Measurements from ENCODE around the gene AZU1.

The AZU1 gene, protein sequence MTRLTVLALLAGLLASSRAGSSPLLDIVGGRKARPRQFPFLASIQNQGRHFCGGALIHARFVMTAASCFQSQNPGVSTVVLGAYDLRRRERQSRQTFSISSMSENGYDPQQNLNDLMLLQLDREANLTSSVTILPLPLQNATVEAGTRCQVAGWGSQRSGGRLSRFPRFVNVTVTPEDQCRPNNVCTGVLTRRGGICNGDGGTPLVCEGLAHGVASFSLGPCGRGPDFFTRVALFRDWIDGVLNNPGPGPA

GRCh38 chr19:827710-828321 lies at the start of gene AZU1:
Gene AZU1 (plus strand): TSS chr19:827837. CDS start chr19:827847, 10 bp downstream.
- H3K27me3 ChIP-seq (ENCODE audit: low read depth, low read length) = peaks cover 5% of the 10 kb centered on the region
- H3K36me3 ChIP-seq (ENCODE audit: control insufficient read depth in 1 of 2, insufficient read depth in 2 of 2, low read length in 2 of 2) = no peaks in the 10 kb centered on the region
- no peak within 1 kb of the TSS for H3K27ac ChIP-seq (ENCODE audit: low read length)
- H3K4me1 ChIP-seq (ENCODE audit: control insufficient read depth in 1 of 2, insufficient read depth in 2 of 2, low read length in 2 of 2) = no peaks in the 10 kb centered on the region
- no peaks in the 10 kb centered on the region for H3K9me3 ChIP-seq (ENCODE audit: control insufficient read depth in 1 of 2, low read length in 2 of 2)
- H3K4me3 ChIP-seq (ENCODE audit: low read depth in 1 of 2, low read length in 2 of 2) = no peak within 1 kb of the TSS

- H3K27me3 ChIP-seq (ENCODE audit: low read depth, low read length) = no peaks in the 10 kb centered on the region
- H3K9me3 ChIP-seq (ENCODE audit: control insufficient read depth in 1 of 2, low read length in 2 of 2) = no peaks in the 10 kb centered on the region
- H3K36me3 ChIP-seq (ENCODE audit: control insufficient read depth in 1 of 2, insufficient read depth in 2 of 2, low read length in 2 of 2) = no peaks in the 10 kb centered on the region
- H3K4me1 ChIP-seq (ENCODE audit: control insufficient read depth in 1 of 2, insufficient read depth in 2 of 2, low read length in 2 of 2) = no peaks in the 10 kb centered on the region
- H3K27ac ChIP-seq (ENCODE audit: low read length) = no peak overlapping the region
- no peak overlapping the region for H3K4me3 ChIP-seq (ENCODE audit: low read depth in 1 of 2, low read length in 2 of 2)
These were observed 48.6 kb upstream of the AZU1 start for GRCh38 chr19:778910-779653.

- Histone ChIP-seq H3K4me1 (ENCODE audit: control insufficient read depth in 1 of 2, insufficient read depth in 2 of 2, low read length in 2 of 2) (no peaks in the 10 kb centered on the region), H3K27ac (ENCODE audit: low read length) (no peak overlapping the region), H3K4me3 (ENCODE audit: low read depth in 1 of 2, low read length in 2 of 2) (no peak overlapping the region)
These were observed 46.7 kb upstream of the AZU1 start for GRCh38 chr19:780935-781334.

GRCh38 chr19:781800-782184 lies 45.8 kb upstream of the AZU1 start:
- Histone ChIP-seq H3K27ac (ENCODE audit: low read length) (no peak overlapping the region), H3K36me3 (ENCODE audit: control insufficient read depth in 1 of 2, insufficient read depth in 2 of 2, low read length in 2 of 2) (no peaks in the 10 kb centered on the region), H3K9me3 (ENCODE audit: control insufficient read depth in 1 of 2, low read length in 2 of 2) (no peaks in the 10 kb centered on the region), H3K4me1 (ENCODE audit: control insufficient read depth in 1 of 2, insufficient read depth in 2 of 2, low read length in 2 of 2) (no peaks in the 10 kb centered on the region), H3K27me3 (ENCODE audit: low read depth, low read length) (no peaks in the 10 kb centered on the region), H3K4me3 (ENCODE audit: low read depth in 1 of 2, low read length in 2 of 2) (no peak overlapping the region)

More at GRCh38 chr19:780935-781334, 46.7 kb upstream of the AZU1 start:
- no peaks in the 10 kb centered on the region for H3K9me3 ChIP-seq (ENCODE audit: control insufficient read depth in 1 of 2, low read length in 2 of 2)
- H3K27me3 ChIP-seq (ENCODE audit: low read depth, low read length) = no peaks in the 10 kb centered on the region
- H3K36me3 ChIP-seq (ENCODE audit: control insufficient read depth in 1 of 2, insufficient read depth in 2 of 2, low read length in 2 of 2) = no peaks in the 10 kb centered on the region

DNA sequence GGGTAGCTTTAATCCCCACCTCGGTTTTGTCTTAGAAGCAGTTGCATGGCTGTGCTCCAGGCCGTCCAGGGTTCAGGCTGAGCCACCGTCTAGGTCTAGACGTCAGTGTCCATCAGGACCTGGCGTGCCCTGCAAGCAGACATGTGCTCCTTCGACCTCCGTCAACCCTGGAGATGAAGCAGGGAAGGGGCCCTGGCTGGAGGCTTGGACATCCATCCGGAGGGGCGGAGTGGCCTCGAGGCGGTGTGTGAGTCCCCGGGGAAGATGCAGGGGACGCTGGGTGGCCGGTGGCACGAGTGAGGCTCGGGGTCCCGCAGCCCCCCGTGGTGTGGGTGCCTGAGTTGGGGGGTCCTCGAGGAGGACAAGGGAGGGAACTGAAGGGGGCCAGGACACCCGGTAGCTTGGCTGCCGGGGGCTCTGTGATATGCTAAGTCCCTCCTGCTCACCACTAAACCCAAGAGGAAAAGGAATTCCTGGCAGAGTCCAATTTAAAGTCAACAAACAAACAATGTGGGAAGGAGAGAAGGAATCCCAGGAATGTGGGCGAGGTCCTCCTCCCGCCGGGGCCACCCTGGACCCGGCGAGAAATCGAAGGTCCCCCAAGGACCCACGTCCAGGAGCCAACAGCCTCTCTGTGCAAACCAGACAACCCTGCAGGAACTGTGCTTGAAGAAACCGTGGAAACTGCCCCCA lies 45.3 kb upstream of the AZU1 start:
- Histone ChIP-seq H3K4me1 (ENCODE audit: control insufficient read depth in 1 of 2, insufficient read depth in 2 of 2, low read length in 2 of 2) (no peaks in the 10 kb centered on the region), H3K36me3 (ENCODE audit: control insufficient read depth in 1 of 2, insufficient read depth in 2 of 2, low read length in 2 of 2) (no peaks in the 10 kb centered on the region), H3K27me3 (ENCODE audit: low read depth, low read length) (no peaks in the 10 kb centered on the region), H3K9me3 (ENCODE audit: control insufficient read depth in 1 of 2, low read length in 2 of 2) (no peaks in the 10 kb centered on the region), H3K27ac (ENCODE audit: low read length) (no peak overlapping the region), H3K4me3 (ENCODE audit: low read depth in 1 of 2, low read length in 2 of 2) (no peak overlapping the region)

GRCh38 chr19:782878-783668 lies 44.6 kb upstream of the AZU1 start:
- Histone ChIP-seq H3K9me3 (ENCODE audit: control insufficient read depth in 1 of 2, low read length in 2 of 2) (no peaks in the 10 kb centered on the region), H3K27ac (ENCODE audit: low read length) (no peak overlapping the region), H3K4me1 (ENCODE audit: control insufficient read depth in 1 of 2, insufficient read depth in 2 of 2, low read length in 2 of 2) (no peaks in the 10 kb centered on the region), H3K4me3 (ENCODE audit: low read depth in 1 of 2, low read length in 2 of 2) (no peak overlapping the region), H3K27me3 (ENCODE audit: low read depth, low read length) (no peaks in the 10 kb centered on the region), H3K36me3 (ENCODE audit: control insufficient read depth in 1 of 2, insufficient read depth in 2 of 2, low read length in 2 of 2) (no peaks in the 10 kb centered on the region)

- no peak overlapping the region for H3K27ac ChIP-seq (ENCODE audit: low read length)
These were observed 43.1 kb upstream of the AZU1 start for GRCh38 chr19:784541-784940.

GRCh38 chr19:787536-787935 lies 40.1 kb upstream of the AZU1 start:
- no peak overlapping the region for H3K4me3 ChIP-seq (ENCODE audit: low read depth in 1 of 2, low read length in 2 of 2)
- no peaks in the 10 kb centered on the region for H3K9me3 ChIP-seq (ENCODE audit: control insufficient read depth in 1 of 2, low read length in 2 of 2)
- no peak overlapping the region for H3K27ac ChIP-seq (ENCODE audit: low read length)
- no peaks in the 10 kb centered on the region for H3K36me3 ChIP-seq (ENCODE audit: control insufficient read depth in 1 of 2, insufficient read depth in 2 of 2, low read length in 2 of 2)
- H3K27me3 ChIP-seq (ENCODE audit: low read depth, low read length) = no peaks in the 10 kb centered on the region
- H3K4me1 ChIP-seq (ENCODE audit: control insufficient read depth in 1 of 2, insufficient read depth in 2 of 2, low read length in 2 of 2) = peaks cover 0 to 13% of the 10 kb centered on the region in 2 donors

More at GRCh38 chr19:784541-784940, 43.1 kb upstream of the AZU1 start:
- H3K36me3 ChIP-seq (ENCODE audit: control insufficient read depth in 1 of 2, insufficient read depth in 2 of 2, low read length in 2 of 2) = no peaks in the 10 kb centered on the region
- no peak overlapping the region for H3K4me3 ChIP-seq (ENCODE audit: low read depth in 1 of 2, low read length in 2 of 2)
- H3K4me1 ChIP-seq (ENCODE audit: control insufficient read depth in 1 of 2, insufficient read depth in 2 of 2, low read length in 2 of 2) = peaks cover 0 to 10% of the 10 kb centered on the region in 2 donors
- H3K9me3 ChIP-seq (ENCODE audit: control insufficient read depth in 1 of 2, low read length in 2 of 2) = no peaks in the 10 kb centered on the region
- no peaks in the 10 kb centered on the region for H3K27me3 ChIP-seq (ENCODE audit: low read depth, low read length)

GRCh38 chr19:788686-788982 lies 39.0 kb upstream of the AZU1 start:
- Histone ChIP-seq H3K4me1 (ENCODE audit: control insufficient read depth in 1 of 2, insufficient read depth in 2 of 2, low read length in 2 of 2) (peaks cover 0 to 13% of the 10 kb centered on the region in 2 donors), H3K27me3 (ENCODE audit: low read depth, low read length) (no peaks in the 10 kb centered on the region), H3K4me3 (ENCODE audit: low read depth in 1 of 2, low read length in 2 of 2) (no peak overlapping the region), H3K9me3 (ENCODE audit: control insufficient read depth in 1 of 2, low read length in 2 of 2) (no peaks in the 10 kb centered on the region), H3K27ac (ENCODE audit: low read length) (no peak overlapping the region), H3K36me3 (ENCODE audit: control insufficient read depth in 1 of 2, insufficient read depth in 2 of 2, low read length in 2 of 2) (no peaks in the 10 kb centered on the region)

DNA sequence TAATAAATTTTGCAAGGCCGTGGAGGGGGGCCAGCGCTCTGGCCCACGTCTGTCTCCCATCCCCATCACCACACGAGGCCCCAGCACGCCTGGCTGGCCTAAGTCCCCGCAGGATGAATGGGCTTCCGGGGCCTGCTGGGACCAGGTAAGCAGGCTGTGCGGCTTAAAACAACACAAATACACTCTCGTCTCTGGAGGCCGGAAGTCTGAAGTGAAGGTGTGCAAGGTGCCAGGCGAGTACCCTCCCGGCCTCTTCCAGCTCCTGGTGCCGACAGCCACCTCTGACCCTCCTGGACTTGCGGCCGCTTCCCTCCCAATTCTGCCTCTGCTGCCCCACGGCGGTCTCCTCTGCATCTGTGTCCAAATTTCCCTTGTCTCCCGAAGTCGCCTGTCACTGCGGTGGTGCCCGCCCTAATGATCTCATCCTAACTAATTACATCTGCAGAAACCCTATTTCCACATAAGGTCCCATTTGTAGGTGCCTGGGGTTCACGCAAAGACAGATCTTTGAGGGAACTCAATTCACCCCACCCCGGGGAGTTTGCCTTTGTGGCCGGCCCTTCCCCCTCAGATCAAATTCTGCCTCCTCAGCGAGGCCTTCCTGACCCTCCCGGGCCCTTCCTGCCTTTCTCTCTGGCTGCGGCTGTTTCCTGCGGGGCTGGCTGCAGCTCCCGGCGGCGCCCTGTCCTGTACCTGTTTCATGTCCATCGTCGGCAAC lies 38.5 kb upstream of the AZU1 start:
- Histone ChIP-seq H3K27ac (ENCODE audit: low read length) (no peak overlapping the region), H3K4me1 (ENCODE audit: control insufficient read depth in 1 of 2, insufficient read depth in 2 of 2, low read length in 2 of 2) (peaks cover 0 to 13% of the 10 kb centered on the region in 2 donors), H3K4me3 (ENCODE audit: low read depth in 1 of 2, low read length in 2 of 2) (no peak overlapping the region), H3K27me3 (ENCODE audit: low read depth, low read length) (no peaks in the 10 kb centered on the region), H3K9me3 (ENCODE audit: control insufficient read depth in 1 of 2, low read length in 2 of 2) (no peaks in the 10 kb centered on the region), H3K36me3 (ENCODE audit: control insufficient read depth in 1 of 2, insufficient read depth in 2 of 2, low read length in 2 of 2) (no peaks in the 10 kb centered on the region)
